ENCODE results near the gene NPC2.

The NPC2 gene

GRCh38 chr14:74507085-74507484, 14.0 kb upstream of the NPC2 start:
- H3K36me3 ChIP-seq (ENCODE audit: insufficient read depth, low read length), result no peaks in the 10 kb centered on the region
- no peak overlapping the region for H3K4me2 ChIP-seq (ENCODE audit: low read depth, low read length, poor library complexity, severe bottlenecking)
- H2AFZ ChIP-seq (ENCODE audit: low read length), result no peak overlapping the region
- no peak for TF ChIP-seq CTCF (conservative IDR thresholded peaks at IDR 0.05; ENCODE audit: low read length)
- TF ChIP-seq EZH2phosphoT487 (IDR thresholded peaks at IDR 0.05; ENCODE audit: borderline replicate concordance), result no peak
- H3K79me2 ChIP-seq (ENCODE audit: insufficient read depth, low read length), result no peaks in the 10 kb centered on the region
- no peaks in the 10 kb centered on the region for H3K9me2 ChIP-seq (replicated peaks; ENCODE audit: low read depth, low read length)
- H4K20me1 ChIP-seq (ENCODE audit: insufficient read depth, low read length, poor library complexity, severe bottlenecking), result no peaks in the 10 kb centered on the region
- no peak overlapping the region for H3K4me3 ChIP-seq (ENCODE audit: low read length, poor library complexity, severe bottlenecking)
- H3K4me1 ChIP-seq (ENCODE audit: insufficient read depth, low read length, poor library complexity, severe bottlenecking), result no peaks in the 10 kb centered on the region
- H3K9me3 ChIP-seq (ENCODE audit: insufficient read depth, low read depth, low read length), result no peaks in the 10 kb centered on the region
- H3F3A ChIP-seq (ENCODE audit: low read depth), result no peaks in the 10 kb centered on the region
- H3K9ac ChIP-seq (ENCODE audit: low read depth, low read length, poor library complexity, severe bottlenecking), result no peak overlapping the region
- H3K27me3 ChIP-seq (ENCODE audit: insufficient read depth, low read length, poor library complexity, severe bottlenecking), result no peaks in the 10 kb centered on the region

GRCh38 chr14:74506411-74506851, 13.3 kb upstream of the NPC2 start:
- Histone ChIP-seq H3K9ac (ENCODE audit: low read depth, low read length, poor library complexity, severe bottlenecking) (no peak overlapping the region), H3K36me3 (ENCODE audit: insufficient read depth, low read length) (no peaks in the 10 kb centered on the region), H3K4me2 (ENCODE audit: low read depth, low read length, poor library complexity, severe bottlenecking) (no peak overlapping the region)

GRCh38 chr14:74505831-74506230, 12.7 kb upstream of the NPC2 start:
- Histone ChIP-seq H3K4me1 (ENCODE audit: insufficient read depth, low read length, poor library complexity, severe bottlenecking) (no peaks in the 10 kb centered on the region), H2AFZ (ENCODE audit: low read length) (no peak overlapping the region), H3K9me2 (replicated peaks; ENCODE audit: low read depth, low read length) (no peaks in the 10 kb centered on the region), H3K9me3 (ENCODE audit: insufficient read depth, low read depth, low read length) (no peaks in the 10 kb centered on the region), H3K9ac (ENCODE audit: low read depth, low read length, poor library complexity, severe bottlenecking) (no peak overlapping the region), H3K36me3 (ENCODE audit: insufficient read depth, low read length) (no peaks in the 10 kb centered on the region), H3K4me2 (ENCODE audit: low read depth, low read length, poor library complexity, severe bottlenecking) (no peak overlapping the region), H3K27me3 (ENCODE audit: insufficient read depth, low read length, poor library complexity, severe bottlenecking) (no peaks in the 10 kb centered on the region), H3K79me2 (ENCODE audit: insufficient read depth, low read length) (no peaks in the 10 kb centered on the region), H3K4me3 (ENCODE audit: low read length, poor library complexity, severe bottlenecking) (no peak overlapping the region), H3F3A (ENCODE audit: low read depth) (no peaks in the 10 kb centered on the region), H4K20me1 (ENCODE audit: insufficient read depth, low read length, poor library complexity, severe bottlenecking) (no peaks in the 10 kb centered on the region)
- TF ChIP-seq EZH2phosphoT487 (IDR thresholded peaks at IDR 0.05; ENCODE audit: borderline replicate concordance) (no peak), CTCF (conservative IDR thresholded peaks at IDR 0.05; ENCODE audit: low read length) (no peak)

More at GRCh38 chr14:74506411-74506851, 13.3 kb upstream of the NPC2 start:
- Histone ChIP-seq H3K79me2 (ENCODE audit: insufficient read depth, low read length) (no peaks in the 10 kb centered on the region), H3K9me2 (replicated peaks; ENCODE audit: low read depth, low read length) (no peaks in the 10 kb centered on the region), H3K27me3 (ENCODE audit: insufficient read depth, low read length, poor library complexity, severe bottlenecking) (no peaks in the 10 kb centered on the region), H3K4me3 (ENCODE audit: low read length, poor library complexity, severe bottlenecking) (no peak overlapping the region), H2AFZ (ENCODE audit: low read length) (no peak overlapping the region; the same call in 1 of the 2 replicates), H3K9me3 (ENCODE audit: insufficient read depth, low read depth, low read length) (no peaks in the 10 kb centered on the region), H3K4me1 (ENCODE audit: insufficient read depth, low read length, poor library complexity, severe bottlenecking) (no peaks in the 10 kb centered on the region), H3F3A (ENCODE audit: low read depth) (no peaks in the 10 kb centered on the region), H4K20me1 (ENCODE audit: insufficient read depth, low read length, poor library complexity, severe bottlenecking) (no peaks in the 10 kb centered on the region)
- TF ChIP-seq CTCF (conservative IDR thresholded peaks at IDR 0.05; ENCODE audit: low read length) (no peak), EZH2phosphoT487 (IDR thresholded peaks at IDR 0.05; ENCODE audit: borderline replicate concordance) (no peak)

All from Loucy (cell line).